Testis (tissue), 2 donors: ENCODE measurements around the gene TSTD1.

Source experiments
- CTCF ChIP-seq, 3 experiments: fragments of 450-650 bp in 2 of 3; fragments of 200-600 bp in 1 of 3; sonication (generic) in 1 of 3; IDR thresholded peaks; one replicate each; pipeline ENCODE4 v1.5.1; 2016 to 2019; ENCODE audit warnings: antibody characterized with exemption in 3 of 3, mild to moderate bottlenecking in 2 of 3, moderate library complexity in 1 of 3
- POLR2A ChIP-seq: fragments of 450-650 bp; IDR thresholded peaks from one replicate; pipeline ENCODE4 v1.6.1; 2017; ENCODE audit warnings: antibody characterized with exemption, mild to moderate bottlenecking, moderate library complexity

- no peak for TF ChIP-seq POLR2A
- no peak for TF ChIP-seq CTCF (IDR thresholded peaks at IDR 0.05)
Measured at GRCh38 chr1:161061419-161061818, 22.7 kb upstream of the TSTD1 start.
